H9 (cell line): ENCODE measurements around the gene CIT. TPM values are rescaled to one million over a fixed set of nuclear protein-coding genes. Genes with fewer than 3 reads are reported as not detected.

ENCODE experiments used
- DNase-seq: peaks from one replicate; pipeline ENCODE4 v3.0.0-alpha.2; 2017
- H2AFZ ChIP-seq: one replicate; pipeline ENCODE4 v1.6.1; 2013; ENCODE audit warnings: mild to moderate bottlenecking, low read length, control low read depth, moderate library complexity
- H2AK5ac ChIP-seq: 2 replicates; pipeline ENCODE4 v1.6.1; 2013; ENCODE audit warnings: low read length, control low read depth, mixed read lengths; ENCODE audit not compliant: insufficient read length
- H2BK120ac ChIP-seq: one replicate; pipeline ENCODE4 v1.6.1; 2013; ENCODE audit warnings: low read depth, mild to moderate bottlenecking, low read length, control low read depth, inconsistent platforms; ENCODE audit not compliant: poor library complexity, severe bottlenecking
- H2BK12ac ChIP-seq: 2 replicates; pipeline ENCODE4 v1.6.1; 2013; ENCODE audit warnings: low read length, control low read depth, mixed read lengths, low read depth; ENCODE audit not compliant: insufficient read length
- H2BK15ac ChIP-seq: 2 replicates; pipeline ENCODE4 v1.6.1; 2013; ENCODE audit warnings: low read depth, low read length, control low read depth
- H2BK20ac ChIP-seq: one replicate; pipeline ENCODE4 v1.6.1; 2013; ENCODE audit warnings: low read depth, mild to moderate bottlenecking, low read length, control low read depth, inconsistent platforms; ENCODE audit not compliant: poor library complexity, severe bottlenecking
- H2BK5ac ChIP-seq: 2 replicates; pipeline ENCODE4 v1.6.1; 2013; ENCODE audit warnings: low read length, control low read depth, mixed read lengths; ENCODE audit not compliant: insufficient read length
- H3K14ac ChIP-seq: 2 replicates; pipeline ENCODE4 v1.6.1; 2013; ENCODE audit warnings: low read length, control low read depth; ENCODE audit not compliant: insufficient read depth
- H3K18ac ChIP-seq: 2 replicates; pipeline ENCODE4 v1.6.1; 2013; ENCODE audit warnings: low read depth, mild to moderate bottlenecking, mixed read lengths, low read length, control low read depth; ENCODE audit not compliant: insufficient read length
- H3K23ac ChIP-seq: 2 replicates; pipeline ENCODE4 v1.6.1; 2013; ENCODE audit warnings: low read length, control low read depth, mixed read lengths, low read depth; ENCODE audit not compliant: insufficient read length
- H3K23me2 ChIP-seq: 2 replicates; pipeline ENCODE4 v1.6.1; 2013; ENCODE audit warnings: low read depth, mild to moderate bottlenecking, mixed read lengths, low read length, control low read depth; ENCODE audit not compliant: insufficient read length, poor library complexity, severe bottlenecking
- H3K27ac ChIP-seq: 2 replicates; pipeline ENCODE4 v1.5.1; 2013; ENCODE audit warnings: low read length, control low read depth, mixed read lengths, low read depth; ENCODE audit not compliant: insufficient read length
- H3K27me3 ChIP-seq: 2 replicates; pipeline ENCODE4 v1.6.1; 2013; ENCODE audit warnings: low read length, control low read depth, inconsistent platforms; ENCODE audit not compliant: insufficient read depth
- H3K4ac ChIP-seq: 2 replicates; pipeline ENCODE4 v1.6.1; 2013; ENCODE audit warnings: low read depth, mild to moderate bottlenecking, control low read depth, inconsistent platforms, low read length, moderate library complexity
- H3K4me1 ChIP-seq: 2 replicates; pipeline ENCODE4 v1.6.1; 2013; ENCODE audit warnings: low read length, control low read depth, inconsistent platforms; ENCODE audit not compliant: insufficient read depth
- H3K4me2 ChIP-seq: 2 replicates; pipeline ENCODE4 v1.6.1; 2013; ENCODE audit warnings: low read length, control low read depth, mixed read lengths; ENCODE audit not compliant: insufficient read length, insufficient read depth
- H3K56ac ChIP-seq: 2 replicates; pipeline ENCODE4 v1.6.1; 2013; ENCODE audit warnings: low read depth, mild to moderate bottlenecking, mixed read lengths, low read length, control low read depth; ENCODE audit not compliant: insufficient read length
- H3K79me1 ChIP-seq: 2 replicates; pipeline ENCODE4 v1.6.1; 2013; ENCODE audit warnings: low read depth, mild to moderate bottlenecking, moderate library complexity, low read length, control low read depth, inconsistent platforms; ENCODE audit not compliant: insufficient read depth, poor library complexity, severe bottlenecking
- H3K79me2 ChIP-seq: 2 replicates; pipeline ENCODE4 v1.6.1; 2013; ENCODE audit warnings: low read length, control low read depth, inconsistent platforms; ENCODE audit not compliant: insufficient read depth
- H3K9ac ChIP-seq: 2 replicates; pipeline ENCODE4 v1.6.1; 2013; ENCODE audit warnings: low read length, control low read depth, mixed read lengths; ENCODE audit not compliant: insufficient read length; ENCODE audit errors: extremely low read depth
- H3K9me3 ChIP-seq: one replicate; pipeline ENCODE4 v1.6.1; 2013; ENCODE audit warnings: low read depth, low read length, inconsistent platforms; ENCODE audit not compliant: control insufficient read depth
- H3T11ph ChIP-seq: one replicate; pipeline ENCODE4 v1.6.1; 2013; ENCODE audit warnings: mild to moderate bottlenecking, low read length, control low read depth, inconsistent platforms
- H4K20me1 ChIP-seq: one replicate; pipeline ENCODE4 v1.6.1; 2013; ENCODE audit not compliant: control insufficient read depth, insufficient read length, insufficient read depth
- H4K5ac ChIP-seq: 2 replicates; pipeline ENCODE4 v1.6.1; 2013; ENCODE audit warnings: low read depth, mild to moderate bottlenecking, mixed read lengths, low read length, control low read depth; ENCODE audit not compliant: insufficient read length
- H4K8ac ChIP-seq: replicated peaks from 2 replicates; pipeline ENCODE4 v1.6.1; 2013; ENCODE audit warnings: low read length, control low read depth, mixed read lengths, low read depth; ENCODE audit not compliant: insufficient read length
- H4K91ac ChIP-seq: 2 replicates; pipeline ENCODE4 v1.6.1; 2013; ENCODE audit warnings: low read depth, mild to moderate bottlenecking, moderate library complexity, mixed read lengths, low read length, control low read depth; ENCODE audit not compliant: insufficient read length
- H3K27ac Mint-ChIP-seq, 3 experiments: 2 replicates in 2 of 3; 3 replicates in 1 of 3; pipeline ENCODE4 v1.8.0; 2020 to 2021; ENCODE audit warnings: mixed read lengths in 3 of 3, mild to moderate bottlenecking in 1 of 3, moderate library complexity in 1 of 3
- H3K27me3 Mint-ChIP-seq: 2 replicates; pipeline ENCODE4 v1.8.0; 2021; ENCODE audit warnings: low read depth, mild to moderate bottlenecking, moderate library complexity, mixed read lengths
- H3K36me3 Mint-ChIP-seq, 3 experiments: 2 replicates in 2 of 3; 3 replicates in 1 of 3; pipeline ENCODE4 v1.8.0; 2020 to 2021; ENCODE audit warnings: low read depth in 3 of 3, mixed read lengths in 3 of 3; ENCODE audit not compliant: insufficient read depth in 1 of 3
- H3K4me1 Mint-ChIP-seq, 2 experiments: 2 replicates each; pipeline ENCODE4 v1.8.0; 2020; ENCODE audit warnings: mixed read lengths in 2 of 2
- H3K4me3 Mint-ChIP-seq, 2 experiments: 2 replicates in 1 of 2; 3 replicates in 1 of 2; pipeline ENCODE4 v1.8.0; 2020 to 2021; ENCODE audit warnings: mild to moderate bottlenecking in 2 of 2, mixed read lengths in 2 of 2, moderate library complexity in 1 of 2
- H3K9me3 Mint-ChIP-seq, 2 experiments: 2 replicates in 1 of 2; 3 replicates in 1 of 2; pipeline ENCODE4 v1.8.0; 2020; ENCODE audit warnings: mild to moderate bottlenecking in 2 of 2, mixed read lengths in 2 of 2, moderate library complexity in 1 of 2
- WGBS: extraction: QIAGEN DNeasy Blood & Tissue Kit; methylation state at CpG from one replicate; pipeline ENCODE4 v1.1.7; 2013; ENCODE audit warnings: missing lambda C conversion rate, low lambda C conversion rate, mixed read lengths; ENCODE audit not compliant: insufficient read length; ENCODE audit errors: extremely low coverage; 5-methylcytosine and 5-hydroxymethylcytosine counted together
- total RNA-seq: library from RNA; stranded (reverse); gene quantifications from 2 replicates; pipeline ENCODE4 v1.2.1, GENCODE V29; 2021
- TF ChIP-seq, protein P1 (sequence below): fragments of 200-600 bp; sonication (generic); conservative IDR thresholded peaks from 3 replicates; pipeline ENCODE4 v1.8.0; 2021; ENCODE audit warnings: antibody characterized with exemption, mild to moderate bottlenecking

Gene CIT
- total RNA-seq, 1 experiment from 2014 or later, result 55.3 TPM

DNA sequence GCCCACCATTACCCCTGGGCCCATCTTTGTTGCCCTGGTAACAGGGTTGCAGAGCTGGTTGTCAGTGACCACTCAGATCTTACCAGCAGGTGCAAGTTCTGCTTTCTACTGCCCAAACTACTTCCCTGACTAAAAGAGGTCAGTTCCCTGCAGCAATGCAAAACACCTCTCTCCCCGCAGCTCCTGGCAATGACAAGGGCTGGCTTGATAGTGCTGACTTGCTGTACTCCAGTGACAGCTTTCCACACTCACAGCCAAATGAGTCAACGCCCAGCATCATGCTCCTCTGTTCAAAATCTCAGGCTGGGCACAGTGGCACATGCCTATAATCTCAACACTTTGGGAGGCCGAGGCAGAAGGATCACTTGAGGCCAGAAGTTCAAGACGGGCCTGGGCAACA lies 90.6 kb downstream of the CIT start:
- Mint-ChIP-seq H3K4me3 (no peak overlapping the region), H3K27me3 (no peaks in the 10 kb centered on the region), H3K4me1 (peaks cover 0 to 3% of the 10 kb centered on the region in 2 experiments; a peak in 2 of 4 replicates), H3K27ac (no peak overlapping the region), H3K9me3 (peaks cover 3 to 4% of the 10 kb centered on the region in 2 experiments; a peak in 3 of 5 replicates), H3K36me3 (peaks cover 17 to 54% (median 50%) of the 10 kb centered on the region in 3 experiments)
- H2BK15ac ChIP-seq, result no peak overlapping the region
- H4K5ac ChIP-seq, result no peak overlapping the region
- H2AFZ ChIP-seq, result no peak overlapping the region
- no peak for DNase-seq
- no peak overlapping the region for H3K14ac ChIP-seq
- no peaks in the 10 kb centered on the region for H3K23me2 ChIP-seq
- H4K20me1 ChIP-seq, result no peaks in the 10 kb centered on the region
- no peaks in the 10 kb centered on the region for H3K79me1 ChIP-seq
- no peak overlapping the region for H3K4ac ChIP-seq
- no peak overlapping the region for H3T11ph ChIP-seq
- no peak overlapping the region for H3K18ac ChIP-seq
- no peak overlapping the region for H2BK20ac ChIP-seq
- no peak overlapping the region for H2AK5ac ChIP-seq
- H3K27me3 ChIP-seq, result no peaks in the 10 kb centered on the region
- no peak overlapping the region for H3K23ac ChIP-seq
- no peak overlapping the region for H2BK12ac ChIP-seq
- no peak overlapping the region for H3K56ac ChIP-seq
- no peak overlapping the region for H2BK120ac ChIP-seq
- H3K27ac ChIP-seq, result no peak overlapping the region
- H4K91ac ChIP-seq, result no peak overlapping the region
- WGBS, result no CpG with 5 or more reads among the region's 4 CpGs
- H4K8ac ChIP-seq, result no peak overlapping the region
- H3K79me2 ChIP-seq, result no peaks in the 10 kb centered on the region
- H3K9me3 ChIP-seq, result no peaks in the 10 kb centered on the region
- no peak overlapping the region for H2BK5ac ChIP-seq
- TF ChIP-seq, protein P1, sequence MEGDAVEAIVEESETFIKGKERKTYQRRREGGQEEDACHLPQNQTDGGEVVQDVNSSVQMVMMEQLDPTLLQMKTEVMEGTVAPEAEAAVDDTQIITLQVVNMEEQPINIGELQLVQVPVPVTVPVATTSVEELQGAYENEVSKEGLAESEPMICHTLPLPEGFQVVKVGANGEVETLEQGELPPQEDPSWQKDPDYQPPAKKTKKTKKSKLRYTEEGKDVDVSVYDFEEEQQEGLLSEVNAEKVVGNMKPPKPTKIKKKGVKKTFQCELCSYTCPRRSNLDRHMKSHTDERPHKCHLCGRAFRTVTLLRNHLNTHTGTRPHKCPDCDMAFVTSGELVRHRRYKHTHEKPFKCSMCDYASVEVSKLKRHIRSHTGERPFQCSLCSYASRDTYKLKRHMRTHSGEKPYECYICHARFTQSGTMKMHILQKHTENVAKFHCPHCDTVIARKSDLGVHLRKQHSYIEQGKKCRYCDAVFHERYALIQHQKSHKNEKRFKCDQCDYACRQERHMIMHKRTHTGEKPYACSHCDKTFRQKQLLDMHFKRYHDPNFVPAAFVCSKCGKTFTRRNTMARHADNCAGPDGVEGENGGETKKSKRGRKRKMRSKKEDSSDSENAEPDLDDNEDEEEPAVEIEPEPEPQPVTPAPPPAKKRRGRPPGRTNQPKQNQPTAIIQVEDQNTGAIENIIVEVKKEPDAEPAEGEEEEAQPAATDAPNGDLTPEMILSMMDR, result no peak
- no peaks in the 10 kb centered on the region for H3K4me1 ChIP-seq
- no peak overlapping the region for H3K4me2 ChIP-seq
- no peak overlapping the region for H3K9ac ChIP-seq
